MM.1S (cell line): Measurements from ENCODE around the gene DACT2.

ENCODE experiments used
- DNase-seq: peaks from one replicate; pipeline ENCODE4 v3.0.0-alpha.2; 2015
- H2AFZ ChIP-seq: fragments of 300-600 bp; sonication (generic); 2 replicates; pipeline ENCODE4 v1.6.0; 2016; ENCODE audit warnings: antibody characterized with exemption, low read length
- H3F3A ChIP-seq: fragments of 300-600 bp; sonication (generic); 2 replicates; pipeline ENCODE4 v1.6.1; 2016; ENCODE audit warnings: mild to moderate bottlenecking, antibody characterized with exemption, low read length, moderate library complexity, mixed read lengths; ENCODE audit not compliant: insufficient read depth
- H3K27ac ChIP-seq: fragments of 300-600 bp; sonication (generic); 2 replicates; pipeline ENCODE4 v1.5.1; 2016; ENCODE audit warnings: mild to moderate bottlenecking, low read length
- H3K27me3 ChIP-seq: fragments of 300-600 bp; sonication (generic); replicated peaks from 2 replicates; pipeline ENCODE4 v1.6.0; 2016; ENCODE audit warnings: low read length; ENCODE audit not compliant: insufficient read depth
- H3K36me3 ChIP-seq: fragments of 300-600 bp; sonication (generic); replicated peaks from 2 replicates; pipeline ENCODE4 v1.6.1; 2016; ENCODE audit warnings: mild to moderate bottlenecking, low read length, mixed read lengths; ENCODE audit not compliant: insufficient read depth
- H3K4me1 ChIP-seq: fragments of 300-600 bp; sonication (generic); 2 replicates; pipeline ENCODE4 v1.6.1; 2016; ENCODE audit warnings: low read length, mixed read lengths
- H3K4me2 ChIP-seq: fragments of 300-600 bp; sonication (generic); 2 replicates; pipeline ENCODE4 v1.6.0; 2016; ENCODE audit warnings: low read depth, low read length
- H3K4me3 ChIP-seq: fragments of 300-600 bp; sonication (generic); 2 replicates; pipeline ENCODE4 v1.5.1; 2016; ENCODE audit warnings: low read length, mixed read lengths
- H3K79me2 ChIP-seq: fragments of 300-600 bp; sonication (generic); 2 replicates; pipeline ENCODE4 v1.6.1; 2016; ENCODE audit warnings: mixed run types, low read length, mixed read lengths
- H3K9ac ChIP-seq: fragments of 300-600 bp; sonication (generic); 2 replicates; pipeline ENCODE4 v1.6.1; 2016; ENCODE audit warnings: low read length, mixed read lengths
- H3K9me2 ChIP-seq: fragments of 300-600 bp; sonication (generic); replicated peaks from 2 replicates; pipeline ENCODE4 v1.6.1; 2016; ENCODE audit warnings: mild to moderate bottlenecking, low read length, mixed read lengths; ENCODE audit not compliant: insufficient read depth
- H3K9me3 ChIP-seq: fragments of 300-600 bp; sonication (generic); replicated peaks from 2 replicates; pipeline ENCODE4 v1.6.1; 2016; ENCODE audit warnings: mild to moderate bottlenecking, low read length, mixed read lengths; ENCODE audit not compliant: insufficient read depth
- H4K20me1 ChIP-seq: fragments of 300-600 bp; sonication (generic); 2 replicates; pipeline ENCODE4 v1.6.1; 2016; ENCODE audit warnings: mild to moderate bottlenecking, low read length, moderate library complexity, mixed read lengths; ENCODE audit not compliant: insufficient read depth
- CTCF ChIP-seq: fragments of 300-600 bp; sonication (generic); IDR thresholded peaks from 2 replicates; pipeline ENCODE4 v1.5.1; 2016; ENCODE audit warnings: antibody characterized with exemption, low read length, mixed read lengths
- EZH2 ChIP-seq: fragments of 300-600 bp; sonication (generic); optimal IDR thresholded peaks from 2 replicates; pipeline ENCODE3; 2017; ENCODE audit warnings: low read depth, mild to moderate bottlenecking, antibody characterized with exemption, low read length, mixed read lengths
- EZH2phosphoT487 ChIP-seq: fragments of 300-600 bp; sonication (generic); IDR thresholded peaks from 2 replicates; pipeline ENCODE4 v1.6.1; 2018; ENCODE audit warnings: antibody characterized with exemption, low read length

DACT2 gene

DNA sequence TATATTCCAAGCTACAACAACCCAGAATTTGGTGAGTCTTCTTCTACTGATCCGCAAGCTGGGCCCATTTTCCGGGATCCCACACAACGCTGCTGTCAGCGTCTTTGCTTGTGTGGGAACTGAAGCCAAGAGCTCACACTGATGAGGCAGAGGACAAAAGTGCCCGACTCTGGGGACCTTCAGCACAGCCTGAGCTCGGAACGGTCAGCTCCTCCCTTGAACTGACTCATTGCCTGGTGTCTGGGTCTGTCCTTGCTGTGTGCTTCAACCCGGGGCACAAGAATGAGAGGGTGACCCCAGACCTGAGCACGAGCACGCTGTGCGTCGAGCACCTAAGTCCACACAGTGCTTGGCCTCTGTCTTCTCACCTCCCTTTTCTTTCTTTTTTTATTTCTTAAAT lies 33.5 kb downstream of the DACT2 start:
- no peaks in the 10 kb centered on the region for H3K9me3 ChIP-seq

DNA sequence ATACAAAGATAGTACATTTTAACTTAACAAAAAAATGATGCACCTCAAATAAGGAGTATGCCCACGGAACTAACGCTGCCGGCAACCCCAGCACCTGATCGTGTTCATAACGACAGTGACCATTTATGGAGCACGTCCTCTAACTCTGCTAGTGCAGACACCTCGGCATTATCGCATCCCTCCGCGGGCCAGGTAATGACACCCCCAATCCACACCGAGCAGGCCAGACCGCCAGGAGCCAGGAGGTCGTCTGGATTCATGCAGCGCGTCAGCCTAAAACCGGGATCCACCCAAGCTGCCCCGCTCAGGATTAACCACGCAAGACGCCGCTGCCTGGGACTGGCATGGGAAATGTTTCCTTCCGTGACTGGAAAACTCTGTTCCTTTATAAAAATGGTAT lies 34.1 kb downstream of the DACT2 start:
- peaks cover 7% of the 10 kb centered on the region; the same call in 1 of the 2 replicates for H3K27me3 ChIP-seq
- no peaks in the 10 kb centered on the region for H3K4me1 ChIP-seq
- no peaks in the 10 kb centered on the region for H3K9me3 ChIP-seq
- no peak overlapping the region for H2AFZ ChIP-seq
- no peaks in the 10 kb centered on the region for H3K9me2 ChIP-seq
- no peak overlapping the region for H3K4me3 ChIP-seq
- TF ChIP-seq EZH2 (no peak), EZH2phosphoT487 (no peak), CTCF (no peak)
- no peaks in the 10 kb centered on the region for H3K79me2 ChIP-seq
- no peak for DNase-seq
- H3K9ac ChIP-seq, result no peak overlapping the region
- no peaks in the 10 kb centered on the region for H3F3A ChIP-seq
- H3K4me2 ChIP-seq, result no peak overlapping the region
- no peaks in the 10 kb centered on the region for H3K36me3 ChIP-seq
- H3K27ac ChIP-seq, result no peak overlapping the region
- H4K20me1 ChIP-seq, result no peaks in the 10 kb centered on the region

More for the DNA sequence above, 33.5 kb downstream of the DACT2 start:
- Histone ChIP-seq H3K4me1 (no peaks in the 10 kb centered on the region), H3F3A (no peaks in the 10 kb centered on the region), H3K27ac (no peak overlapping the region), H3K4me2 (no peak overlapping the region), H3K4me3 (no peak overlapping the region), H3K9me2 (no peaks in the 10 kb centered on the region), H3K79me2 (no peaks in the 10 kb centered on the region), H4K20me1 (no peaks in the 10 kb centered on the region), H2AFZ (no peak overlapping the region), H3K36me3 (no peaks in the 10 kb centered on the region), H3K27me3 (peaks cover 7% of the 10 kb centered on the region; the same call in 1 of the 2 replicates), H3K9ac (no peak overlapping the region)
- no peak for DNase-seq
- TF ChIP-seq EZH2phosphoT487 (no peak), CTCF (no peak), EZH2 (no peak)

DNA sequence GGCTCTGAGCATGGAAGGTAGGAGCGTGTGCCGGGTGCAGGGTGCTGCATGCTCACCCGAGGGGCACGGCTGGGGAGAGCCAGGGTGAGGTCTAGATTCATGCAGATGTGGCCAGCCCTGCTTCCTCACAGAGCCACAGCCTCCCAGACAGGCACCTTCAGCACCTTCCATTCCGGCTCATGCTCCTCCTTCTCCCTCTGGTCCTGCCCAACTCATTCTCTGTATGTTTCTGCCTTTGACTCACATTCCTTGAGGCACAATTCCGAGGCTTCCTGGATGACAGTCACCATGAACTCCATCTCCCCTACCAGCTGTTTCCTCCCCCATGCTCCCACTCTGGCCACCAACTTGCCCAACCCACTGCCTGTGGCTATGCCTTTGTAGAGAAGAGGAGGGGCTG lies 35.4 kb downstream of the DACT2 start:
- Histone ChIP-seq H2AFZ (no peak overlapping the region), H3K4me3 (no peak overlapping the region), H3K4me2 (no peak overlapping the region), H3K9me3 (no peaks in the 10 kb centered on the region), H3K4me1 (no peaks in the 10 kb centered on the region), H4K20me1 (no peaks in the 10 kb centered on the region), H3F3A (no peaks in the 10 kb centered on the region), H3K9me2 (no peaks in the 10 kb centered on the region), H3K27ac (no peak overlapping the region), H3K9ac (no peak overlapping the region), H3K27me3 (peaks cover 7% of the 10 kb centered on the region; the same call in 1 of the 2 replicates), H3K36me3 (no peaks in the 10 kb centered on the region), H3K79me2 (no peaks in the 10 kb centered on the region)
- no peak for TF ChIP-seq EZH2phosphoT487
- TF ChIP-seq EZH2, result no peak
- no peak for TF ChIP-seq CTCF
- no peak for DNase-seq

DNA sequence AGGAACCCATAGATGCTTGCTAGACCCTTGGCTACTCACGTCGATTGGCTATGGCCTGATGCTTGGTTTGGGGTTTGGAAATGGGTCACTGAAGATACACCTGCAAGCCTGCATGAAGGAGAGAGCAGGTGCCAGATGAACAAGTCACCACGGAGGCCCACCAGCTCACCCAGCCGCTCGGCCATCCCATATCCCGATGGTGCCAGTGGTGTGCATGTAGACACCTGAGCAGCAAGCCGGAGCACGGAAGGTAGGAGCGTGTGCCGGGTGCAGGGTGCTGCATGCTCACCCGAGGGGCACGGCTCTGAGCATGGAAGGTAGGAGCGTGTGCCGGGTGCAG lies 35.9 kb downstream of the DACT2 start:
- Histone ChIP-seq H3F3A (no peaks in the 10 kb centered on the region), H3K27ac (no peak overlapping the region), H3K36me3 (no peaks in the 10 kb centered on the region), H3K9me3 (no peaks in the 10 kb centered on the region), H3K9me2 (no peaks in the 10 kb centered on the region), H2AFZ (no peak overlapping the region), H3K4me1 (no peaks in the 10 kb centered on the region), H3K4me2 (no peak overlapping the region), H3K27me3 (peaks cover 7% of the 10 kb centered on the region; the same call in 1 of the 2 replicates), H4K20me1 (no peaks in the 10 kb centered on the region), H3K4me3 (no peak overlapping the region), H3K79me2 (no peaks in the 10 kb centered on the region), H3K9ac (no peak overlapping the region)
- no peak for TF ChIP-seq EZH2
- TF ChIP-seq EZH2phosphoT487, result no peak
- no peak for TF ChIP-seq CTCF
- DNase-seq, result no peak
